Measurements from ENCODE around the gene MEA1.

MEA1 gene

DNA sequence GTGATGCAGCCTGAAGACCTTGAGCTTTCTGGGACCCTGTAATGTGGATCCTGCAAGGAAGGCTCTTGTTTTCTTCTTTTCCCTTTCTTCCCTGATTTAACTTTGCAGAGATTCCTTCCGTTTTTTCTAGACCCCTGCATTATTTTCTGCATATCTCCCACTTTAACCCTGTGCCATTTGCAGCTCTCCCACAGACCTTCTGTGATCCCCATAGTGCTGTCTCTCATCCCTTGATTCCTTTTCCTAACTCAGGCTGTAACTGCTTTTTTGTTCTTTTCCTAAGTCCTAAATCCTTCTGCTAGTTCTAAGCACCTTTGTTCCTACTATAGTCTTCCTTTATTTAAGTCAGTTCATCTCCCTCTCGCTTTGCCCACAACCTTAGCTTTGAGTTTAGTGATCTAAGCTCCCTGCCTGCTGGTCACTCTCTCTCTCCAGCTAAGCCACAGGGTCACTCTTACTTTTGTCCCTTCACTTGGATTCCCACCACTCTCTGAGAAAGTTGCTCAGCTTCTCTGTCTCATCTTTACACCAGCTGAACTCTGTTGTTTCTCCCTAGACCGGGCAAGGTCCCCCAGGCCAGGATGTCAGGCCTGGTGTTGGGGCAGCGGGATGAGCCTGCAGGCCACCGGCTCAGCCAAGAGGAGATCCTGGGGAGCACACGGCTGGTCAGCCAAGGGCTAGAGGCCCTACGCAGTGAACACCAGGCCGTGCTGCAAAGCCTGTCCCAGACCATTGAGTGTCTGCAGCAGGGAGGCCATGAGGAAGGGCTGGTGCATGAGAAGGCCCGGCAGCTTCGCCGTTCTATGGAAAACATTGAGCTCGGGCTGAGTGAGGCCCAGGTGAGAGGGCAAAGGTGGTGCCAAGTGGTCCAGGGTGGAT, 47.2 kb upstream of the MEA1 start:
- CTCF ChIA-PET = interaction anchor here (0.5 to 4.6 kb wide), 5 partner anchors 9 to 160 kb away, joined by 3 to 26 read pairs (median 6); no protein-coding TSS in a partner anchor
- POLR2A ChIA-PET = interaction anchor here (0.6 to 2.4 kb wide), 5 partner anchors 10 to 489 kb away, joined by 4 to 20 read pairs (median 5); partner anchors contain the start of gene CNPY3
- Histone ChIP-seq H3K9me3 (ENCODE audit: control insufficient read depth, insufficient read depth, low read depth, low read length) (no peaks in the 10 kb centered on the region), H3K36me3 (ENCODE audit: control insufficient read depth in 2 of 2, insufficient read depth in 1 of 2, low read length in 2 of 2) (peaks cover 20 to 56% of the 10 kb centered on the region in 2 experiments; a peak in 2 of 3 replicates), H3K4me1 (ENCODE audit: control insufficient read depth, insufficient read depth, low read length) (peaks cover 9% of the 10 kb centered on the region), H3K4me3 (ENCODE audit: low read depth, low read length) (peak overlapping the region; percentile 96; the same call in 1 of the 2 replicates), H3K27ac (ENCODE audit: extremely low read depth, low read depth, low read length) (peak overlapping the region; percentile 11; the same call in 1 of the 2 replicates)
- TF ChIP-seq PRDM1 (tag by site-specific recombination; IDR thresholded peaks at IDR 0.05) (peak; percentile 90), ZNF404 (tag by site-specific recombination; IDR thresholded peaks at IDR 0.05) (no peak)
- TF ChIP-seq, protein P1, sequence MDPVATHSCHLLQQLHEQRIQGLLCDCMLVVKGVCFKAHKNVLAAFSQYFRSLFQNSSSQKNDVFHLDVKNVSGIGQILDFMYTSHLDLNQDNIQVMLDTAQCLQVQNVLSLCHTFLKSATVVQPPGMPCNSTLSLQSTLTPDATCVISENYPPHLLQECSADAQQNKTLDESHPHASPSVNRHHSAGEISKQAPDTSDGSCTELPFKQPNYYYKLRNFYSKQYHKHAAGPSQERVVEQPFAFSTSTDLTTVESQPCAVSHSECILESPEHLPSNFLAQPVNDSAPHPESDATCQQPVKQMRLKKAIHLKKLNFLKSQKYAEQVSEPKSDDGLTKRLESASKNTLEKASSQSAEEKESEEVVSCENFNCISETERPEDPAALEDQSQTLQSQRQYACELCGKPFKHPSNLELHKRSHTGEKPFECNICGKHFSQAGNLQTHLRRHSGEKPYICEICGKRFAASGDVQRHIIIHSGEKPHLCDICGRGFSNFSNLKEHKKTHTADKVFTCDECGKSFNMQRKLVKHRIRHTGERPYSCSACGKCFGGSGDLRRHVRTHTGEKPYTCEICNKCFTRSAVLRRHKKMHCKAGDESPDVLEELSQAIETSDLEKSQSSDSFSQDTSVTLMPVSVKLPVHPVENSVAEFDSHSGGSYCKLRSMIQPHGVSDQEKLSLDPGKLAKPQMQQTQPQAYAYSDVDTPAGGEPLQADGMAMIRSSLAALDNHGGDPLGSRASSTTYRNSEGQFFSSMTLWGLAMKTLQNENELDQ (tag by site-specific recombination; IDR thresholded peaks at IDR 0.05; ENCODE audit: low read depth) = no peak

DNA sequence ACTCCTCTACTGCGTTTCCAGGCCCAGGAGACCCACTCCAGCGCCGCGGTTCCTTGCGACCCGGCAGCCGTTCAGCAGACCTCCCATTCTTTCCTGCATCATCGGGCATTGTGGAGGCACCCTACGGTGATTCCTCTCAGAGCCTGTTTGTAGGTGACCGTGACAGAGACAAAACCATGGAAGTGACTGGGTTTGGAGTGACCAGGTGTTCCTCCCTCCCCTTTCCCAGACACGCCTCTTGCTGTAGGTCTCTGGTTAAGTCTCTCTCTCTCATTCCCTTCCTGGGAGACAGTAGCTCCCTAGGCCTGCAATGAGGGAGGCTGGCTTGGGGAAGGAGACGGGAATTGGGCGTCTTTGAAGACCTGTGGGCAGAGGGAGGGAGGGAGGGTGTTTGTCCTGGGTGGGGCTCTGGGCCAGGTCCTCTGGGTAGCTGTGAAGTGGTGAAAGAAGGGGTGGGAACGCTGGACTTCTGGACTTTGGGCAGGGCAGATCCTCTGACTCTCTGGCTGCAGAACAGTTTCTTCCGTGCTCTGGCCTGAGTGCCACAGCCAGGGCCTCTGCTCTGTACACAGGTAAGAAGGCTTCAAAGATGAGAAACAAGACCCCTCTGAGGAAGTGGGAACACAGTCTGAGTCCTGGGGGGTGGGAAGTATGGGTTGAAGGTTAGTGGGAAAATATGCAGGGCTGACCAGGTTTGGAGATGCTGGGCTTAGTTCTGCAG, 46.4 kb upstream of the MEA1 start:
- CTCF ChIA-PET = interaction anchor here (0.6 to 4.6 kb wide), 4 partner anchors 10 to 159 kb away, joined by 6 to 26 read pairs (median 10); no protein-coding TSS in a partner anchor
- Histone ChIP-seq H3K4me1 (ENCODE audit: control insufficient read depth, insufficient read depth, low read length) (peaks cover 9% of the 10 kb centered on the region), H3K36me3 (ENCODE audit: control insufficient read depth in 2 of 2, insufficient read depth in 1 of 2, low read length in 2 of 2) (peaks cover 20 to 56% of the 10 kb centered on the region in 2 experiments; a peak in 2 of 3 replicates), H3K27ac (ENCODE audit: extremely low read depth, low read depth, low read length) (peak overlapping the region; percentile 76), H3K4me3 (ENCODE audit: low read depth, low read length) (peak overlapping the region; percentile 96), H3K9me3 (ENCODE audit: control insufficient read depth, insufficient read depth, low read depth, low read length) (no peaks in the 10 kb centered on the region)
- TF ChIP-seq ZNF24 (tag by site-specific recombination; IDR thresholded peaks at IDR 0.05) = no peak
- no peak for TF ChIP-seq ZNF510 (tag by site-specific recombination; IDR thresholded peaks at IDR 0.05; ENCODE audit: insufficient replicate concordance)
- no peak for TF ChIP-seq ZNF138 (tag by site-specific recombination; IDR thresholded peaks at IDR 0.05; ENCODE audit: borderline replicate concordance)
- no peak for TF ChIP-seq KLF10 (tag by site-specific recombination; IDR thresholded peaks at IDR 0.05)
- 0 out of 2 replicates have a peak, but pooled peaks have one; percentile 7 for TF ChIP-seq GLIS2 (tag by site-specific recombination; IDR thresholded peaks at IDR 0.05)
- TF ChIP-seq ZNF426 (tag by site-specific recombination; IDR thresholded peaks at IDR 0.05) = no peak
- 0 out of 2 replicates have a peak, but pooled peaks have one; percentile 4 for TF ChIP-seq ZNF366 (tag by site-specific recombination; conservative IDR thresholded peaks at IDR 0.05)
- TF ChIP-seq ZNF654 (tag by site-specific recombination; IDR thresholded peaks at IDR 0.05; ENCODE audit: low read depth) = no peak
- TF ChIP-seq ZBTB48 (tag by site-specific recombination; IDR thresholded peaks at IDR 0.05) = peak; percentile 22; the same call in 1 of the 2 replicates
- TF ChIP-seq BCL11A (tag by site-specific recombination; IDR thresholded peaks at IDR 0.05; ENCODE audit: low read depth) = no peak
- no peak for TF ChIP-seq ZNF571 (tag by site-specific recombination; IDR thresholded peaks at IDR 0.05)
- TF ChIP-seq GLIS1 (tag by site-specific recombination; IDR thresholded peaks at IDR 0.05) = peak; percentile 33
- TF ChIP-seq ZNF114 (tag by site-specific recombination; IDR thresholded peaks at IDR 0.05) = no peak
- 0 out of 2 replicates have a peak, but pooled peaks have one; percentile 54 for TF ChIP-seq PBX3 (CRISPR knock-in tag; IDR thresholded peaks at IDR 0.05)
- TF ChIP-seq TRIM28 (IDR thresholded peaks at IDR 0.05; ENCODE audit: borderline replicate concordance, low read length) = no peak
- no peak for TF ChIP-seq ZNF580 (tag by site-specific recombination; IDR thresholded peaks at IDR 0.05)
- 0 out of 2 replicates have a peak, but pooled peaks have one; percentile 68 for TF ChIP-seq ZFP37 (tag by site-specific recombination; IDR thresholded peaks at IDR 0.05)
- TF ChIP-seq ZEB2 (tag by site-specific recombination; IDR thresholded peaks at IDR 0.05) = no peak
- TF ChIP-seq PATZ1 (tag by site-specific recombination; IDR thresholded peaks at IDR 0.05) = 0 out of 2 replicates have a peak, but pooled peaks have one; percentile 2
- no peak for TF ChIP-seq KLF1 (tag by site-specific recombination; IDR thresholded peaks at IDR 0.05)
- TF ChIP-seq ZNF76 (tag by site-specific recombination; IDR thresholded peaks at IDR 0.05; ENCODE audit: borderline replicate concordance, low read depth) = no peak; the same call in 1 of the 2 replicates
- POLR2A ChIA-PET = interaction anchor here (0.5 to 2.4 kb wide), 17 partner anchors 9 to 488 kb away, joined by 3 to 32 read pairs (median 7); partner anchors contain the start of genes CNPY3, KLHDC3, MEA1 and PEX6
